ENCODE results near the gene LETMD1. TPM values are rescaled to one million over a fixed set of nuclear protein-coding genes. Genes with fewer than 3 reads are reported as not detected.

The LETMD1 gene
- polyA plus RNA-seq, 1 of the 3 experiments (the other 2 are of a cell fraction) = 67.8 TPM

GRCh38 chr12:51076236-51076930 lies 28.3 kb downstream of the LETMD1 start:
- DNase-seq = no peak
- no peaks in the 10 kb centered on the region for H3K9me2 ChIP-seq
- H3K27me3 ChIP-seq (ENCODE audit: insufficient read depth) = no peaks in the 10 kb centered on the region
- H3K4me1 ChIP-seq (ENCODE audit: control insufficient read depth in 1 of 2, insufficient read depth in 2 of 2, low read depth in 1 of 2, low read length in 1 of 2) = peaks cover 4 to 5% of the 10 kb centered on the region in 2 experiments; a peak in 3 of 4 replicates
- H3K9ac ChIP-seq = no peak overlapping the region
- TF ChIP-seq NFIC (IDR thresholded peaks at IDR 0.05; ENCODE audit: borderline replicate concordance) (no peak), GATA2 (CRISPR knock-in tag; IDR thresholded peaks at IDR 0.05) (no peak), CTCF (IDR thresholded peaks at IDR 0.05) (no peak), EP300 (IDR thresholded peaks at IDR 0.05; ENCODE audit: borderline replicate concordance in 1 of 2, low read depth in 1 of 2, low read length in 1 of 2) (no peak), CHD2 (IDR thresholded peaks at IDR 0.05; ENCODE audit: low read length, partially characterized antibody) (no peak), REST (IDR thresholded peaks at IDR 0.05; ENCODE audit: low read depth, low read length) (no peak), POLR2AphosphoS5 (IDR thresholded peaks at IDR 0.05; ENCODE audit: low read depth, low read length) (no peak), RFX5 (IDR thresholded peaks at IDR 0.05; ENCODE audit: low read length) (no peak), JUND (IDR thresholded peaks at IDR 0.05) (no peak), USF1 (IDR thresholded peaks at IDR 0.05; ENCODE audit: borderline replicate concordance, low read depth) (no peak), GABPA (IDR thresholded peaks at IDR 0.05; ENCODE audit: low read depth) (no peak), ELF1 (IDR thresholded peaks at IDR 0.05) (no peak), USF2 (IDR thresholded peaks at IDR 0.05; ENCODE audit: borderline replicate concordance, low read depth, low read length) (no peak), SMC3 (IDR thresholded peaks at IDR 0.05; ENCODE audit: low read depth, low read length) (no peak), TAF1 (IDR thresholded peaks at IDR 0.05; ENCODE audit: borderline replicate concordance, low read depth, low read length) (no peak), NRF1 (IDR thresholded peaks at IDR 0.05; ENCODE audit: low read depth, low read length) (no peak), IRF3 (IDR thresholded peaks at IDR 0.05; ENCODE audit: low read depth, low read length) (no peak)
- H4K20me1 ChIP-seq (ENCODE audit: insufficient read depth) = peaks cover 55% of the 10 kb centered on the region
- ChIA-PET CTCF (interaction anchor here (1.3 to 1.4 kb wide), 2 partner anchors 13 to 29 kb away, joined by 3 to 4 read pairs; no protein-coding TSS in a partner anchor), POLR2A (interaction anchor here (0.5 kb wide), 1 partner anchor 310 kb away, joined by 3 read pairs; no protein-coding TSS in a partner anchor)
- H3K36me3 ChIP-seq (replicated peaks in 1 of 2; ENCODE audit: control insufficient read depth in 1 of 2, insufficient read depth in 2 of 2, low read length in 1 of 2) = peaks cover 20 to 40% of the 10 kb centered on the region in 2 experiments
- no peaks in the 10 kb centered on the region for H3F3A ChIP-seq (replicated peaks; ENCODE audit: insufficient read depth)
- H3K27ac ChIP-seq (ENCODE audit: low read depth in 2 of 2, low read length in 1 of 2) = no peak overlapping the region
- WGBS (ENCODE audit: low lambda C conversion rate) = 94% methylated on average over 7 of the region's 10 CpGs
- no peaks in the 10 kb centered on the region for H3K9me3 ChIP-seq
- H3K4me3 ChIP-seq (ENCODE audit: low read depth in 2 of 2, low read length in 1 of 2) = no peak overlapping the region
- H3K4me2 ChIP-seq = no peak overlapping the region
- H3K79me2 ChIP-seq (ENCODE audit: insufficient read depth) = peaks cover 85% of the 10 kb centered on the region
- H2AFZ ChIP-seq (ENCODE audit: low read depth) = no peak overlapping the region
